Measurements from ENCODE around the gene PDE1A.

GRCh38 chr2:182355815-182356214 lies 71.0 kb downstream of the PDE1A start:
- TF ChIP-seq FOXK2 (IDR thresholded peaks at IDR 0.05) (no peak), CHD2 (IDR thresholded peaks at IDR 0.05; ENCODE audit: low read depth, low read length) (no peak), JUND (CRISPR knock-in tag; IDR thresholded peaks at IDR 0.05) (no peak), ZNF646 (CRISPR knock-in tag; IDR thresholded peaks at IDR 0.05) (no peak), CTCF (CRISPR knock-in tag; IDR thresholded peaks at IDR 0.05) (no peak), SAFB2 (CRISPR knock-in tag; IDR thresholded peaks at IDR 0.05; ENCODE audit: borderline replicate concordance, low read depth) (no peak), ZNF670 (CRISPR knock-in tag; IDR thresholded peaks at IDR 0.05; ENCODE audit: borderline replicate concordance) (no peak), ZNF280D (CRISPR knock-in tag; IDR thresholded peaks at IDR 0.05) (no peak), GATAD2A (CRISPR knock-in tag; IDR thresholded peaks at IDR 0.05) (no peak), TCF7 (IDR thresholded peaks at IDR 0.05; ENCODE audit: low read depth) (no peak), EZH2 (conservative IDR thresholded peaks at IDR 0.05; ENCODE audit: low read depth, low read length) (no peak)

Measured in HepG2 (cell line).